HepG2 (cell line): ENCODE measurements around the gene CEP162. TPM values are rescaled to one million over a fixed set of nuclear protein-coding genes. Genes with fewer than 3 reads are reported as not detected.
A peak's percentile ranks its signal among the peaks of the same experiment; 100 is the strongest.

ENCODE experiments used
- ARNT2 ChIP-seq: sonication (generic); formaldehyde crosslinking; IDR thresholded peaks from 2 replicates; pipeline ENCODE4 v1.8.0; 2022; ENCODE audit warnings: mild to moderate bottlenecking, low read depth, missing genetic modification reagents, moderate library complexity
- CREM ChIP-seq, 2 experiments: sonication (generic) in 1 of 2; formaldehyde crosslinking in 1 of 2; IDR thresholded peaks; 2 replicates each; pipeline versions ENCODE4 v1.4.0 to v1.6.1; 2016 to 2020; ENCODE audit warnings: antibody characterized with exemption in 1 of 2, mild to moderate bottlenecking in 1 of 2, missing genetic modification reagents in 1 of 2
- EZH2 ChIP-seq: conservative IDR thresholded peaks from 2 replicates; pipeline ENCODE4 v1.6.1; 2012; ENCODE audit warnings: mild to moderate bottlenecking, low read depth, low read length, moderate library complexity
- FIP1L1 ChIP-seq: fragments of 200-400 bp; formaldehyde crosslinking; IDR thresholded peaks from 2 replicates; pipeline ENCODE4 v1.6.1; 2018; ENCODE audit warnings: low read depth, mild to moderate bottlenecking, low read length, moderate library complexity, borderline replicate concordance; ENCODE audit not compliant: insufficient read depth
- KMT2B ChIP-seq: IDR thresholded peaks from 2 replicates; pipeline ENCODE4 v1.6.1; 2016; ENCODE audit warnings: missing genetic modification reagents, missing compliant biosample characterization
- RNF2 ChIP-seq: fragments of 450-650 bp; conservative IDR thresholded peaks from 2 replicates; pipeline ENCODE4 v1.6.1; 2016; ENCODE audit warnings: low read depth
- SAFB2 ChIP-seq: sonication (generic); formaldehyde crosslinking; IDR thresholded peaks from 2 replicates; pipeline ENCODE4 v1.5.1; 2020; ENCODE audit warnings: missing genetic modification reagents, low read depth, mild to moderate bottlenecking, borderline replicate concordance
- ZFP36 ChIP-seq: fragments of 150-350 bp; IDR thresholded peaks from 2 replicates; pipeline ENCODE4 v1.6.1; 2018; ENCODE audit warnings: borderline replicate concordance, low read length, low read depth; ENCODE audit not compliant: partially characterized antibody
- ZNF17 ChIP-seq: sonication (generic); formaldehyde crosslinking; IDR thresholded peaks from 2 replicates; pipeline ENCODE4 v1.5.0; 2020; ENCODE audit warnings: mild to moderate bottlenecking, missing genetic modification reagents
- ZNF605 ChIP-seq: sonication (generic); formaldehyde crosslinking; IDR thresholded peaks from 2 replicates; pipeline ENCODE4 v1.8.0; 2022; ENCODE audit warnings: mild to moderate bottlenecking, missing genetic modification reagents
- ZNF841 ChIP-seq: sonication (generic); formaldehyde crosslinking; IDR thresholded peaks from 2 replicates; pipeline ENCODE4 v1.8.1; 2023; ENCODE audit warnings: missing genetic modification reagents, borderline replicate concordance
- polyA plus RNA-seq, 8 experiments: library from polyadenylated mRNA; depleted of rRNA in 3 of 8; stranded (reverse) in 7 of 8; unstranded in 1 of 8; fragments of >200 nt; fragmentation: Illumina TruSeq in 4 of 8; extraction: Trizol in 4 of 8; gene quantifications; 2 replicates each; pipeline versions ENCODE4 v1.2.1 to v1.2.3, GENCODE V29; 2011 to 2016; ENCODE audit warnings: low read depth in 4 of 8, missing spikeins in 1 of 8, mixed read lengths in 1 of 8; ENCODE audit not compliant: insufficient read depth in 1 of 8
- total RNA-seq, 5 experiments: library from RNA; depleted of rRNA; stranded (reverse); fragments of >200 nt; fragmentation: Illumina TruSeq; extraction: Trizol; gene quantifications; 2 replicates each; pipeline ENCODE4 v1.2.3, GENCODE V29; 2016; ENCODE audit warnings: low read depth in 1 of 5
- TF ChIP-seq, protein P1 (sequence below): sonication (generic); formaldehyde crosslinking; IDR thresholded peaks from 2 replicates; pipeline ENCODE4 v1.4.0; 2020; ENCODE audit warnings: missing genetic modification reagents, borderline replicate concordance
- TF ChIP-seq, protein P2 (sequence below): sonication (generic); formaldehyde crosslinking; conservative IDR thresholded peaks from 2 replicates; pipeline ENCODE4 v1.8.0; 2022; ENCODE audit warnings: low read depth, missing genetic modification reagents
- TF ChIP-seq, protein P3 (sequence below): sonication (generic); formaldehyde crosslinking; IDR thresholded peaks from 2 replicates; pipeline ENCODE4 v1.9.0; 2021; ENCODE audit warnings: missing genetic modification reagents, borderline replicate concordance
- TF ChIP-seq, protein P4 (sequence below): sonication (generic); formaldehyde crosslinking; IDR thresholded peaks from 2 replicates; pipeline ENCODE4 v1.9.0; 2022; ENCODE audit warnings: missing genetic modification reagents, mild to moderate bottlenecking, borderline replicate concordance
- TF ChIP-seq, protein P5 (sequence below): sonication (generic); formaldehyde crosslinking; IDR thresholded peaks from 2 replicates; pipeline ENCODE4 v1.8.1; 2023; ENCODE audit warnings: missing genetic modification reagents, inconsistent platforms, borderline replicate concordance

CEP162 gene
- total and polyA plus RNA-seq, 2 of the 13 experiments (the other 11 are each of a cell fraction or from before 2014, with no cell fraction given), result 0.50 to 7.9 TPM

DNA sequence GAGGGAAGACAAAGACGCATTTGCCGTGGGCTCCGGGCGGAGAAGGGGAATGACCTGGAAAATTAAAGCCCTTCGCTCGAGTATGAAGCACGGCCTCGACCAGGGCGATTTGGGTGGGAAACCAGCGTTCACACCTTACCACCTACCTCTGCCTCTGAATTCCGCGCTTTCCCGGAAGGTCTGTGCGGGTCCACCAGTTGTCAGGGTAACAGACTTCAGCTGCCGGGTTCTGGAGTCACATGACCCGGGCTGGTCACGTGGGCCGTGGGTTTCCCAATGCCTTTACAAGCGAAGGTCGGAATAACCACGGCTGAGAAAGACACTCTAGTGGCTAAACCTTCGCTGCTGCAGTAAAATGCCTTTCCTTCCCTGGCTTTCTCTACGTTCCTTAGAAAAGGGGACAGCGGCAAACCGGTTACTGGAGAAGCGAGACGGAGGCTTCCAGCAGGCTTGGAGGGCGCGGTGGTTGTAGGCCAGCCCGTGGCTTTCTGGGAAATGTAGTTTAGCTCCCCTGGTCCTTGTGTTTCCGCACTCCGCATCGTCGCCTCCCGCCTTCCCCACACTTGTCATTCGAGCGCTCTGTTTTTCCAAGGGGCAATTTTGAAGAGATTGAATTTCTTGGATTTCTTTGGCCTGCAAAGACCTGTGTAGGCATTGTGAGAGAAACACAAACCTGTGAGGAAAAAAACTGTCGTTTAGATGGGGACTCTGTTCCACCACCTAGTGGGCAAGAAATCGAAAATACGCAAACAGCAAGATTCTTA lies at the start of gene CEP162 (continued):
- TF ChIP-seq, protein P1, sequence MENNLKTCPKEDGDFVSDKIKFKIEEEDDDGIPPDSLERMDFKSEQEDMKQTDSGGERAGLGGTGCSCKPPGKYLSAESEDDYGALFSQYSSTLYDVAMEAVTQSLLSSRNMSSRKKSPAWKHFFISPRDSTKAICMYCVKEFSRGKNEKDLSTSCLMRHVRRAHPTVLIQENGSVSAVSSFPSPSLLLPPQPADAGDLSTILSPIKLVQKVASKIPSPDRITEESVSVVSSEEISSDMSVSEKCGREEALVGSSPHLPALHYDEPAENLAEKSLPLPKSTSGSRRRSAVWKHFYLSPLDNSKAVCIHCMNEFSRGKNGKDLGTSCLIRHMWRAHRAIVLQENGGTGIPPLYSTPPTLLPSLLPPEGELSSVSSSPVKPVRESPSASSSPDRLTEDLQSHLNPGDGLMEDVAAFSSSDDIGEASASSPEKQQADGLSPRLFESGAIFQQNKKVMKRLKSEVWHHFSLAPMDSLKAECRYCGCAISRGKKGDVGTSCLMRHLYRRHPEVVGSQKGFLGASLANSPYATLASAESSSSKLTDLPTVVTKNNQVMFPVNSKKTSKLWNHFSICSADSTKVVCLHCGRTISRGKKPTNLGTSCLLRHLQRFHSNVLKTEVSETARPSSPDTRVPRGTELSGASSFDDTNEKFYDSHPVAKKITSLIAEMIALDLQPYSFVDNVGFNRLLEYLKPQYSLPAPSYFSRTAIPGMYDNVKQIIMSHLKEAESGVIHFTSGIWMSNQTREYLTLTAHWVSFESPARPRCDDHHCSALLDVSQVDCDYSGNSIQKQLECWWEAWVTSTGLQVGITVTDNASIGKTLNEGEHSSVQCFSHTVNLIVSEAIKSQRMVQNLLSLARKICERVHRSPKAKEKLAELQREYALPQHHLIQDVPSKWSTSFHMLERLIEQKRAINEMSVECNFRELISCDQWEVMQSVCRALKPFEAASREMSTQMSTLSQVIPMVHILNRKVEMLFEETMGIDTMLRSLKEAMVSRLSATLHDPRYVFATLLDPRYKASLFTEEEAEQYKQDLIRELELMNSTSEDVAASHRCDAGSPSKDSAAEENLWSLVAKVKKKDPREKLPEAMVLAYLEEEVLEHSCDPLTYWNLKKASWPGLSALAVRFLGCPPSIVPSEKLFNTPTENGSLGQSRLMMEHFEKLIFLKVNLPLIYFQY (CRISPR knock-in tag), result no peak
- no peak for TF ChIP-seq ZNF841
- no peak for TF ChIP-seq ZFP36
- peak; percentile 57; the same call in 1 of the 2 replicates for TF ChIP-seq RNF2
- TF ChIP-seq, protein P2, sequence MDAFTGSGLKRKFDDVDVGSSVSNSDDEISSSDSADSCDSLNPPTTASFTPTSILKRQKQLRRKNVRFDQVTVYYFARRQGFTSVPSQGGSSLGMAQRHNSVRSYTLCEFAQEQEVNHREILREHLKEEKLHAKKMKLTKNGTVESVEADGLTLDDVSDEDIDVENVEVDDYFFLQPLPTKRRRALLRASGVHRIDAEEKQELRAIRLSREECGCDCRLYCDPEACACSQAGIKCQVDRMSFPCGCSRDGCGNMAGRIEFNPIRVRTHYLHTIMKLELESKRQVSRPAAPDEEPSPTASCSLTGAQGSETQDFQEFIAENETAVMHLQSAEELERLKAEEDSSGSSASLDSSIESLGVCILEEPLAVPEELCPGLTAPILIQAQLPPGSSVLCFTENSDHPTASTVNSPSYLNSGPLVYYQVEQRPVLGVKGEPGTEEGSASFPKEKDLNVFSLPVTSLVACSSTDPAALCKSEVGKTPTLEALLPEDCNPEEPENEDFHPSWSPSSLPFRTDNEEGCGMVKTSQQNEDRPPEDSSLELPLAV (CRISPR knock-in tag), result no peak
- TF ChIP-seq CREM (IDR thresholded peaks at IDR 0.05), result peak; percentile 89
- TF ChIP-seq CREM (CRISPR knock-in tag; IDR thresholded peaks at IDR 0.05), result no peak
- no peak for TF ChIP-seq EZH2
- no peak for TF ChIP-seq SAFB2 (CRISPR knock-in tag)
- TF ChIP-seq, protein P3, sequence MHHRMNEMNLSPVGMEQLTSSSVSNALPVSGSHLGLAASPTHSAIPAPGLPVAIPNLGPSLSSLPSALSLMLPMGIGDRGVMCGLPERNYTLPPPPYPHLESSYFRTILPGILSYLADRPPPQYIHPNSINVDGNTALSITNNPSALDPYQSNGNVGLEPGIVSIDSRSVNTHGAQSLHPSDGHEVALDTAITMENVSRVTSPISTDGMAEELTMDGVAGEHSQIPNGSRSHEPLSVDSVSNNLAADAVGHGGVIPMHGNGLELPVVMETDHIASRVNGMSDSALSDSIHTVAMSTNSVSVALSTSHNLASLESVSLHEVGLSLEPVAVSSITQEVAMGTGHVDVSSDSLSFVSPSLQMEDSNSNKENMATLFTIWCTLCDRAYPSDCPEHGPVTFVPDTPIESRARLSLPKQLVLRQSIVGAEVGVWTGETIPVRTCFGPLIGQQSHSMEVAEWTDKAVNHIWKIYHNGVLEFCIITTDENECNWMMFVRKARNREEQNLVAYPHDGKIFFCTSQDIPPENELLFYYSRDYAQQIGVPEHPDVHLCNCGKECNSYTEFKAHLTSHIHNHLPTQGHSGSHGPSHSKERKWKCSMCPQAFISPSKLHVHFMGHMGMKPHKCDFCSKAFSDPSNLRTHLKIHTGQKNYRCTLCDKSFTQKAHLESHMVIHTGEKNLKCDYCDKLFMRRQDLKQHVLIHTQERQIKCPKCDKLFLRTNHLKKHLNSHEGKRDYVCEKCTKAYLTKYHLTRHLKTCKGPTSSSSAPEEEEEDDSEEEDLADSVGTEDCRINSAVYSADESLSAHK, result no peak
- TF ChIP-seq ZNF17 (CRISPR knock-in tag), result no peak
- peak; percentile 62; the same call in 1 of the 2 replicates for TF ChIP-seq ZNF605 (CRISPR knock-in tag)
- TF ChIP-seq, protein P4, sequence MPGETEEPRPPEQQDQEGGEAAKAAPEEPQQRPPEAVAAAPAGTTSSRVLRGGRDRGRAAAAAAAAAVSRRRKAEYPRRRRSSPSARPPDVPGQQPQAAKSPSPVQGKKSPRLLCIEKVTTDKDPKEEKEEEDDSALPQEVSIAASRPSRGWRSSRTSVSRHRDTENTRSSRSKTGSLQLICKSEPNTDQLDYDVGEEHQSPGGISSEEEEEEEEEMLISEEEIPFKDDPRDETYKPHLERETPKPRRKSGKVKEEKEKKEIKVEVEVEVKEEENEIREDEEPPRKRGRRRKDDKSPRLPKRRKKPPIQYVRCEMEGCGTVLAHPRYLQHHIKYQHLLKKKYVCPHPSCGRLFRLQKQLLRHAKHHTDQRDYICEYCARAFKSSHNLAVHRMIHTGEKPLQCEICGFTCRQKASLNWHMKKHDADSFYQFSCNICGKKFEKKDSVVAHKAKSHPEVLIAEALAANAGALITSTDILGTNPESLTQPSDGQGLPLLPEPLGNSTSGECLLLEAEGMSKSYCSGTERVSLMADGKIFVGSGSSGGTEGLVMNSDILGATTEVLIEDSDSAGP (CRISPR knock-in tag), result peak; percentile 86; the same call in 1 of the 2 replicates
- TF ChIP-seq, protein P5, sequence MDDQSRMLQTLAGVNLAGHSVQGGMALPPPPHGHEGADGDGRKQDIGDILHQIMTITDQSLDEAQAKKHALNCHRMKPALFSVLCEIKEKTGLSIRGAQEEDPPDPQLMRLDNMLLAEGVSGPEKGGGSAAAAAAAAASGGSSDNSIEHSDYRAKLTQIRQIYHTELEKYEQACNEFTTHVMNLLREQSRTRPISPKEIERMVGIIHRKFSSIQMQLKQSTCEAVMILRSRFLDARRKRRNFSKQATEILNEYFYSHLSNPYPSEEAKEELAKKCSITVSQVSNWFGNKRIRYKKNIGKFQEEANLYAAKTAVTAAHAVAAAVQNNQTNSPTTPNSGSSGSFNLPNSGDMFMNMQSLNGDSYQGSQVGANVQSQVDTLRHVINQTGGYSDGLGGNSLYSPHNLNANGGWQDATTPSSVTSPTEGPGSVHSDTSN, result no peak
- TF ChIP-seq KMT2B (CRISPR knock-in tag), result peak; percentile 87
- no peak for TF ChIP-seq FIP1L1
- peak; percentile 65; the same call in 1 of the 2 replicates for TF ChIP-seq ARNT2 (CRISPR knock-in tag)
